Embryonic facial prominence (tissue), 1 donor: Measurements from ENCODE around the gene GYG1.
"Not testable (repeated sequence)": the region's sequence is repeated elsewhere in the genome, so short reads cannot be mapped to it uniquely, and the experiment has no call there.

Experiments
- DNase-seq: peaks from one replicate; pipeline ENCODE4 v3.0.0-alpha.2; 2016; ENCODE audit errors: extremely low spot score

The GYG1 gene

DNA sequence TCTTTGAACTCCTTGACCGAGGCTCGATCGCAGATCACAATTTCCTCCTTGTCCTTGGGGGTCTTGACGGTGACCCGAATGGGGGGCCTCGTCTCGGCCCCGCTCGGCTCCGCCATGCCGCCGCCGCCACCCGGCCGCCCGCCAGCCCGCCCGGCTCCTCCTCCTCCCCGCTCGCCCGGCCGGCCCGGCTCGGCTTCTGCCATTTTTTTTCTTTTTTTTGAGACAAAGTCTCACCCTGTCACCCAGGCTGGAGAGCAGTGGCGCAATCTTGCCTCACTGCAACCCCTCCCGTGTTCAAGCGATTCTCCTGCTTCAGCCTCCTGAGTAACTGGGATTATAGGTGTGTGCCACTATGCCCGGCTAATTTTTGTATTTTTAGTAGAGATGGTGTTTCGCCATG is 3.8 kb upstream of the GYG1 start:
- not testable (repeated sequence) for DNase-seq

DNA sequence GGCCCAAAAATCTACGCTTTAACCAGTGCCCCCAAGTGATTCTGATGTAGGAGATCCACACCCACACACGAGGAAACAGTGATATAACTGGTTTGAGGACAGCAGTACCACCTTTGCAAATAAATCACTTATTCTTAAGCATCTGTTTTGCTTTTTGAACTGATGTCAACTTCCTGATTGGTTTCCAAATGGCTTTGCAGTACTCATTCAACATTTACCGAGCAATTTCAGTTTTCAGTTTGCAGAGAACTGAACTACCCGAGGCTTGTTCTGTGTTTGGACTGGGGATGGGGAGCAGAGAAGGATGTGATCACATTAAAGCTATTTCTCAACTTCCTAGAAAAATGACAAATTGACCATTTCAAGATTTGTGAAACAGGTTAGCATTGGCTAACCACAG is 1.1 kb upstream of the GYG1 start:
- no peak for DNase-seq

DNA sequence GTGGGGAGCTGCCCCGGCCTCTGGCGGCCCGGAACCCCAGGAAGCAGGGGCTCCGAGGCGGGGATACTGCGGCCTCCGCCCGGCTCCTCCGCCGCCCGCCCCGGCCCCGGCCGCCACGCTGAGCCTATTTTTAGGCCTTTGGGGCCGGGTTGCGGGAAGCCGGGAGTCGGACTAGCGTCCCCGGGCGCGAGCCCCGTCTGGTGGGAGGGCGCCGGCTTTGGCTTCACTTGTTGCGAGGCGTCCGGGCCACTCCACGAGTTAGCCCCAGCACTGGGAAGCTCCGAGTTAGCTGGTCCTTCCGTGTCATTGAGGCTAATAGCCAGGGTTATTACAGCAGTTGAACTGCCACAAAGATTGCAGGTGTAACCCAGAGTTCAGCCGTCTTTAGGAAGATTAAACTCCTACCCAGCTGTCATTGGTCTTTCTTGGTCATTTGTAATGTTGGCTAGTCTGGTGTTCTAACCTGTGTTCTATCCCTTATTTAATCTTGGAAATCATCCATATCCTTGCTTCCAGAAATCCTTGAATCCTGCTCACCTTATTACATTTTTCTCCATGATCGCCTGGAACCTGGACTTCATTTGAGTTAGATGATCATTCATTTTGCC is 791 bp downstream of the GYG1 start:
- no peak for DNase-seq

DNA sequence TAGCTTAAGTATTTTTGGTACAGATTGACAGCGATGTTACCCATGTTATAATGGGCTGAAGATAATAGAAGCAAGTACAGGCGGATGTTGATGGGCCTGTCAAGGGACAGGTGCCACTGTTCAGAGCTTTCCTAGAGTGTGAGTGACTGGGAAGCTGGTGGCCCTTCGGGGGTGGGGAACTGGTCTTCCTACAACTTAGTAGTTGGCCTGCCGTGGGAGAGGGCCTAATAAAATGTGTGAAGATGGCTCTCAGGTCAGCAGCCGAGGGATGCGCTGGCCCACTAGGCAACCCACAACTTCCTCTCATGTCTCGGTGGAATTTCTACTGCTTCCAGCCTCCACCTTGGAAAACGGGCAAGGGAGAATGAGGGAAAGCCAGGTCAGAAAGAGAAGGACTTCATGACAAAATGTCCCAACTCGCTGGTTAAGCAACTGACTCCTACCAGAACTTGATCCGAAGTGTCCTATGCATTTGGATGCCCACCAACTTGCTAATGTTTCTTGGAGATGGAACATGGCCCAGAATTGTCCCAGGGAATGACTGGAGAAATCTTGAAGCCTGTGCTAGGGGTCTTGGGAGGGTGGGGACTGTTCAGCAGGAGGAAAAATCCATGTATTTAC is 1.4 kb downstream of the GYG1 start:
- no peak for DNase-seq

DNA sequence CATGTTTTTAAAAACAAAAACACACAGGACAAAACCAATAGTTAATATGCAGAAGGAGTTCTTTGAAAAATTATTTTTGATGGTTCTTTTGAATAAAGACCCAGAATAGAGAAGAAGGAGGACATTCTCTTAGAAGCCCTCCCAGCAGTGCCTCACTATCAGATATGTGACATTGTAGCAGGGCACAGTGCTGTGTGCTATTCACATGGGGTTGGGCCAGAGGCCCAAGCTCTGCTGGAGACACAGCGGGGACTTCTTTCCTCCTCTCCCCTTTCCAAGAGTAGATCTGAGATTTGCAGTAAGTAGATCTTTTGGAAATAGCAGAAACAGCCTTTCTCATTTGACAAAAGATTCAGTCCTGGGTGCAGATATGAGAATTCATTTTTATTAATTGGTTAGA is 6.3 kb downstream of the GYG1 start:
- DNase-seq: no peak

DNA sequence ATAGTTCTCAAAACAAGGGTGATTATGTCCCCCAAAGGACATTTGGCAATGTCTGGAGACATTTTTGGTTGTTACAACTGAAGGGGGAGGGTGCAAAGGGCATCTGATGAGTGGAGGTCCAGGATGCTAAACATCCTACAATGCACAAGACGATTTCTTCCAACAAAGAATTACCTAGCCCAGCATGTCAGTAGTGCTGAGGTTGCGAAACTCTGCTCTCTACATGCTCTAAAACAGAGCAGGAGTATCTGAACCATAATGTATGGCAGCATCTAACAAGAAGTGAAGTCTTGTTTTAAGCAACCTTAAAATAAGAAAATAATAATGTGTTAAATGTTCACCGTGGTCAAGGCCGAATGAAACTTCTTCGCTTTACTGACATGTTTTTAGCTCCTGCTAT is 7.0 kb downstream of the GYG1 start:
- no peak for DNase-seq

DNA sequence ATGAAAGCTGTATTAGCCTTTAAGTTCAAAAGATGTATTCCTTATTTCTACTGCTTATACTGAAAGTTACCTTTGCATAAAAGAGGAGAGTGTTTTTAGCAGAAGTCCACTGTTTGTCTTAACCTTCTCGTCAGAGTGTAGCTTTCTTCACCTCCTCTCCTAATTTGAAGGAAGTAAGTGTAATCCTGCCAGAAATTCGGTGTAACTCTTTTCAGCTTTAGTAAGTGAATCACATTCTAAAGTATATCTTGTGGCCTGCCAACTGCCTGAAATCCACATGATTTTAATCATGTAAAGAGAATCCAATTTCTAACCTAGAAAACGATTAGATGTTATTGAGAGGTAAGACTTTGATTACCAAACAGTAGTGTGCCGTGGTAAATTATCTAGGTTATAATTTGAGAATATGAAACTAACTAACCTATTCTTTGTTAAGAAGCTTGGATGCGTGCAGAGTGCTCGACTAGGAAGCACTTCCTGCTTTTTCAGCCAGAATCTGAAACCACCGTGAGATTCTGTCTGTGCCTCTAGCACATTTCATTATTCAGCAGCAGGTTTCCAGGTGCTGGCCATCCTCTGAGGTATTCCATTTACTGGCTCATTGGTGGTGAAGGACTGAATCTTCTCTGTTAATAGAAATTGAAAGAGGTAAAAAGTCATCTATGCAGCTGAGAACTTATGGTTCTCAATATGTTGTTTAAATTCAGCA is 7.5 kb downstream of the GYG1 start:
- no peak for DNase-seq

DNA sequence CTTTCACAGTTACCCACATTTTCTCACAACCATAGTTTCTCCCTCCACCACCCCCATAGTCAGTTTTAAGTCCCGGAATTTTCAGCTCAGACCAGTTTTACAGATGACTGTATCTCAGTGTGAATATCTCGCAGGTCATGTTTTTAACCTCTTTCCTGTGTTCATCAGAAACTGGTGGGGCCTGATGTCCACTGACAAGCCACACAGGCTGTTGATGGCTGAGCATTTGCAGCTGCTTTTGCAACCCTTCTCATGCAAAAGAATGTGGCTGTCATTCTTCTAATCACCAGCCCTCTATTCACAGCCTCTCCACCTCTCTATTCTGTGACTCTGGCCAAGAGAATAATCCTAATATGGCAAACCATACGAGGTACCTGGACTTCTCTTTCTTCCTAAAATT is 8.5 kb downstream of the GYG1 start:
- DNase-seq: no peak

DNA sequence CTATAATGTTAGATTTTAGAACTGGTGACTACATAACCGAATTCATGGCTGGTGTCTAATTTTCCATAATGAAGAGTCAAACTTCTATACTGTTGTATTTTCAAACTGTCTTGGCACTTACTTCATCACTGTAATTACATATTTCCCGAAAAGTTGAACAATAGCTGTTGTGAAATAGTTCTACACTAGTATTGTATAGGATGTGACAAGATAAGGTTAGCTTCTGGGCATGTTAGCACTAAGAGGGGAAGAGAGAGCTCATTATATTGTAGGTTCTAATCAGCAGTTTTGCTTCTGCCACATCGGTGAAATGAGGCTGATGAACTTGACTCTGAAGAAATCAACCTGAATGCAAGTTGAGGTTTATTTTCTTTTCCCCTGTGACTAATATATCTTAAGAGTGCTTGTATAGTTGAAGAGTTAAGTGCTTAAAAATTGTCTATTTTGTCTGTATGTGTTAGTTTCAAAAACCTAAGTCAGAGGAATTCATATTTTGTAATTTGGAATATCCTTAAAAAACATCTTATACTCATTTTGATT is 8.9 kb downstream of the GYG1 start:
- no peak for DNase-seq

DNA sequence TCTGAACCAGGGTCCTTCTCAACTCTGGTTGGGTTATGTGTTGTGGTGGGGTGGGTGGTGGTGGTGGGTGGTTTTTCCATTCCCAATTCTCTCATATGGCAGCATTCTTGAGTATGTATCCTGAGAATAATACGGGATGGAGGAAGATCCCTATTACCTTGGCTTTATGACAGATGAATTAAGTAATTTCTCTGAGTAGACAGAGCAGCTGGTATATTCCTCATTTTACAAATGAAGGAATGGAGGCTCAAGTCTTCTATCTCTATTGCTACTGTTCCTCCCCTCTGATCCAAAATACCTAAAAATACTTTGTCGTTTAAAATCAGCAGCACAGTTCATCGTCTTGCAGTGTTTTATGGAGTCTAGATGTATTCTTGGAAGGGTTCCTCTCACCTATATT is 10.4 kb downstream of the GYG1 start:
- DNase-seq: no peak

DNA sequence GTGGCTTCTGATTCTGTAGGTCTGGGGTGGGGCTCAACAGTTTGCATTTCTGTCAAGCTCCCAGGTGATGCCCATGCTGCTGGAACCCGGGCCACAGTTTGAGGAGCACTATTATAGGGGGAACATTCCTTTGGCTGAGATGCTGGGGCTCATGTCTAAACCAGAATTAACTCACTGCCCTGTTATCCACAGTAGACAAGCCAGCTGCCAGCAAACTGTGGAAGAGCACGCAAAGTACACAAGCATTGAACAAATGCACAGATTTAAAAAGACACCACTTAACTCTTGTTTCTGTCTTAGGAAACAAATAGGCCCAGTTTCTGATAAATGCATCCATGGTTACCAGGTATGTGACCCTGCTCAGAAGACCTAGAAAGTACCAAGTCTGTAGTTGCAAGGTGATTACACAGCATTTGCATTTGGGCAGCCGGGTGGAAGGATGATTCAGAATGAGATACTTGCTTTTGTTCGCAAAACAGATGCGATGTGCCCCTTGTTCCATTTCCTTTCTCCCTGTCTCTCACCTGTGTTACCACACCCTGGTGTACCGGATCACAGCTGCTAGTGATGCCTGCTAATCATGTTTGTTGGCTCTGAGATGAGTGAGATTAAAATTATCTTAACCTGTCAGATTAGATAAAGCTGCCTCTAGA is 12.4 kb downstream of the GYG1 start:
- no peak for DNase-seq

DNA sequence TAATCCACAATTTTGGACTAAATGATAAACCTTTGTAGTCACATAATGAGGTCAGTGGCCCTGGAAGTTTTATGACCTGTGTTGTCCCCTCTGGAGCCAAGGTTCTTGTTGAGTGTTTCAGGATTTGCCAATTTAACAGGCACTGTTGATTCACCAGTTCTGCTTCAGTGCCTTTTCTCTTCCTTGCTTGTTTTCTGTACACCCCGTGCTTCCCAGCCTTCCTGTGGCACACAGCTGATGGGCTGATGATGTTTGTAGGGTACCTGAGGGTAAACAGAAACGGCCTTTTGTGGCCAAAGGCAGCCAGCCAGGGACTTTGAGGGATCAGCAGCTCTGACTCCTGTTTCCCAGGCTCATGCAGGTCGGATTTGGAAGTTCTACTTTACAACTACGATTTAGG is 13.3 kb downstream of the GYG1 start:
- no peak for DNase-seq

DNA sequence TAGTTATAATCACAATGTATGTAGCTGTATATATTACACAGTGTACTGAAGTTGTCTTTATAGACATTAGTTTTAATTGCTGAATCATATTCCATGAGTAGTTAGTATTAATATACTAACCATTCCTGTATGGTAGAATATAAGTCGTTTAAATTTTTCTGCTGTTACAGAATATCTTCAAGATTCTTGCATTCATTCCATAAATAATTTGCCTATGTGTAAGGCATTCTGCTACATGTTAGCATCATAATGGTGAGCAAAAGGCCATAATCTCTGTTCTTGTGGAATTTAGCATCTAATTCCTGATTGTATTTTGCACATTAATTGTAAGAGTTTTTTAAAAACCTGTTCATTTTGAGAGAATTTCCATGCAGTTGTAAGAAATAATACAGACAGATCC is 14.1 kb downstream of the GYG1 start:
- DNase-seq: no peak

DNA sequence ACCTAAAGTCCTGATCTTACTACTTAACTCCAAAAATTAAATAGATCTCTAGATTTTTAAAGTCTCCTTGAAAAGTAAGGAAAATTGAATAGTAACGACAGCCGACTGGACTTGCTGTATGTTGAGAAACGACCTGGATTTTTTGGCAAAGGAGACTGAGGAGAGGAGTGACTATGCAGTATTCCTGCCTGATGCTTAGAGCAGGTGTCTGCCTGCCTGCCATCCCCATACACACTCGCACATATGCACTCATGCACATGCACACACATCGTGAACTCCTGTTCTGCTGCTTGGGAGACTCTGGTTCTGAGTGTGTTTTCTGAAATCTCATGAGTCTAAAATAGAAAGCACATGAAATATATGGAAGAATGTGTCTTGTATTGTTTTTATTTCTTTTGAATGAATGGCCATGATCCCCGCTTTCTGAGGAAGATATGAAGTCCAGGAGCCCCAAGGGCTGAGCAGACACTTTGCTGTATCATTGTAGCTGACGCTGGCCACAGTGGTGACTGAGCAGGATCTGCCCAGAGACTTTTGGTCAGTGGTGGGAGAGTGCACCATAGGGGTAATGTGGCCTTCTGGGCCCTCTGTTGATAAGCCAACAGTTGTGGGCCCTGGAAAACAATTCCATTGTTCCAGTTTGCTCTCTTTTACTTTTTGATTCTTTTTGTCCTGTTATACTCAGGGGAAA is 16.4 kb downstream of the GYG1 start:
- DNase-seq: no peak

DNA sequence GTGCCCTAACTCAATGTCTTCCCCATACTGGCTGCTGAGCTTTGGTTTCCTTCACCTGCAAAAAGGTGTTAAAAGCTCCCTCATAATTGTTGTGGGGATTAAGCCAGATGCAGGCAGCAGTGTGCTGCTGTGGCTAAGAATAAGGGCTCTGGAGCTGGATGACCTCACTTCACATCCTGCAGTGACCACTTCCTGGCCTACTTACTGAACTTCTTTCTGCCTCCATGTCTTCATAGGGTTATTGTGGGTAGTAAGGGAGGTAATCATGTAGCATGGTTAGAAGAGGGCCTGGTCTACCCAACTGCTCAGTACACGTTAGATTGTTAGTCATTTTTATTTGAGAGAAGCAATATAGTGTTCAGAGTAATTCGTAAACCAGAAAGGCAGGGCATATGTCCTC is 18.4 kb downstream of the GYG1 start:
- no peak for DNase-seq

DNA sequence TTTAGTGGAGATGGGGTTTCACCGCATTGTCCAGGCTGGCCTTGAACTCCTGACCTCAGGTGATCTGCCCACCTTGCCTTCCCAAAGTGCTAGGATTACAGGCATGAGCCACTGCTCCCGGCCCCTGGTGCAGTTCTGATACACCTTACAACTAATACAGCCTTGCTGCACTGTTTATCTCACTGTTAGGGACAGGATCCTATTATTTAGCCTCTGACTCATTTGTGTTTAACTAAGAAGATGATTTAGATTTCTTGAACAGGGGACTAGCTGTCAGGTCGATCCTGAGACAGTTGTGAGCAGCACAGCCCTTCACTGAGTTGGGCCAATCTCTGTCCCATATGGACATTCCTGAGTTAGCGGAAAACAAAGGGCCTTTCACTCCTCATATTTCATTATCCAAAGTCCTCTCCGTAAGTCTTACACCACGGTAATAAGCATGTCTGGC is 19.2 kb downstream of the GYG1 start:
- DNase-seq: no peak

DNA sequence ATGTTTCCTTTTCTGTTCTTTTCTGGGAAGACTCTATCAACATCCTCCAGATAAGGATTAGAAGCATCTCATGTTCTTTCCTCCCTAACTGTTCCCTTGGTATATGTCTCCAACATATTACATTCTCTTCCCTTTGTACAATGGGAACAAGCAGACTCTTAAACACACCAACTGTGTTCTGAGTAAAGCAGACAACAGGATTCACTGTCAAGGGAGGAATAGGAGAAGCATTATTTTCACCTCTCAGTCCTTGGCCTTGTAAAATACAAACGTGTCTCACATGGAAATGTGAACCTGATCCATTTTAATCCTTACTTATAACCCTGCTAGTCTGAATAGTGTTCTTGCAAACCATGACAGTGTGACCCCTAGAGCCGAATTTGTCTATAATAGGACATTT is 19.6 kb downstream of the GYG1 start:
- no peak for DNase-seq

DNA sequence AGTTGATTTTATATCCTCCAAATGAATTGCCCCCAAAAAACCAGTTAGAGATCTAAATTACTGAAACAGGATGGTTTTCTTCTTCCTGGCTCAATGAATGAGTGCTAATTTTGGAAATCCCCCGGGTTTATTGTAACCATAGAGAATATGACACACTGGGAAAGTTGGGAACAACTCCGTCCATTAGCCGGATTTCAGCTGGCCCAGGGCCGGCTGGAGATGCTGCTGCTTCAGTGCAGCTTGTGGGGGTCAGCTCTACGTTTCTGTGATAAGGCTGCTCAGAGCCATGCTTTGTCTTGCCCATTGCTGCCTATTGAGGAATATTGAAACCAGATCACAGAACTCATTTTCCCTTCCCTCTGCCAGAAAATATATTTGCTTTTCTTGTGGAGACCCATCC is 20.3 kb downstream of the GYG1 start:
- no peak for DNase-seq

DNA sequence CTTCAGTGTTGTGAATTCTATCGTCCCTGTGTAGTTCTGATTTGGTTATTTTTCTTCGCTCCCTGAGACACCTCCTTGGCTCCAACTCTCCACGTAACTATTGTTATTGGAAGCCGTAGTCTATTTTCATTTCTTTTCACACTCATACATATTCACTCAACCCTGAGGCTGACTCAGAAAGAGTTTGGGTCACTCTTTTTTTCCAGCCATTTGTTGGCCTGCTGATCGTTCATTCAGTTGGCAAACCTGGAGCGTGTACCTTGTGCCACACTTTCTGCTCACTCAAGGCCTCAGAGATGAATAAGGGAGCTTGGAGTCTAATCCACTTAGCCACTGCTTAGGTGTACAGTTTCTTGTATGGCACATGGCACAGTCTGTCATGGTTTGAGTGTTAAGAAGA is 22.4 kb downstream of the GYG1 start:
- no peak for DNase-seq

DNA sequence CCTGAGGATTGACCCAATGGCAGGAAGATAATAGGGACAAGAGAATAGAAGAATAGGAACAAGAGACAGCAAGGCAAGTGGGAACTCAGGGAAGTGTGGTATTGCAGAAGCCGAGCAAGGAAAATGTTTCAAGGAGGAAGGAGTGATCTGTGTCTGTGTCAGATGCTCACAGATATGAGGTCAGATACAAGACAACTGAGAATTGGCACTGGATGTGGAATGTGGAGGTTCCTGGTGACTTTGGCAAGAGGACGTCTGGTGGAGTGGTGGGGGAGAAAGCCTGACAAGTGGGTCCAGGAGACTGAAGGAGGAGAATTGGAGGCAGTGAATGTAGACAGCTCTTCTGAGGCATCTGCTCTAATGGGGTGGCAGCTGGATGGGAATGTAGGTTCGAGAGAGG is 24.1 kb downstream of the GYG1 start:
- no peak for DNase-seq

DNA sequence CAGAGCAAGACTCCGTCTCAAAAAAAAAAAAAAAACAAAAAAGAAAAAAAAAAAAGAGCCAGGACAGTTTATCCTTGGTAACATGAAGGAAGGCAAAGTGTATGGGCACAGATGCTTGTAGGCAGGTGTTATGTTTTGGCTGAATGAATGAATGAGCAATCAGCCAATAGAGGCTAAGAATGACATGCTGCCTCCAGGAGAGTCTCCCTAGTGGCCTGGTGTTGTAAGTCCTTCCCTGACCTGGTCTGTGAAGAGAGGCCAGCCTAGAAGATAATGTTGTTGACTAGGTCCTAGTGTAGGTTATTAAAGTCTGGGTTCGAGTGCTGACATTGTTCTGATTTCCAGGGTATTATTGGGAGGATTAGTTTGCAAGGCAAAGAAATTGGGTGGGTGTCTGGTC is 24.9 kb downstream of the GYG1 start:
- DNase-seq: no peak
